ENCODE data around the gene MOV10.

DNA sequence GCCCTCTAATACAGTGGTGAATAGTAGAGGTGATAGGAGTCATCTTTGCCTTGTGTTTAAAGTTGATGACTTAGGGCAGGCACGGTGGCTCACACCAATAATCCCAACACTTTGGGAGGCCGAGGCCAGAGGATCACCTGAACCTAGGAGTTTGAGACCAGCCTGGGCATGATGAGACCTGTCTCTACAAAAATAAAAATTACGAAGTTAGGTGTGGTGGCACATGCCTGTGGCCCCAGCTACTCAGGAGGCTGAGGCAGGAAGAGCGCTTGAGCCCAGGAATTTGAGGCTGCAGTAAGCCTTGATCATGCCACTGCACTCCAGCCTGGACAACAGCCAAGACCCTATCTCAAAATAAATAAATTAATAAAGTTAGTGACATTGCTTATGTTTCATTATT is 28.2 kb upstream of the MOV10 start:
- no peak for TF ChIP-seq CTCF (IDR thresholded peaks at IDR 0.05)
- TF ChIP-seq EZH2 (IDR thresholded peaks at IDR 0.05; ENCODE audit: borderline replicate concordance, insufficient read depth, low read depth, low read length, poor library complexity, severe bottlenecking): no peak
